Medulla oblongata (tissue), 1 donor: ENCODE results near the gene STON1.
"Not testable (repeated sequence)": the region's sequence is repeated elsewhere in the genome, so short reads cannot be mapped to it uniquely, and the experiment has no call there.

Source experiments
- DNase-seq: peaks from one replicate; pipeline ENCODE4 v3.0.0-alpha.2; 2015; ENCODE audit errors: extremely low spot score

Gene STON1

GRCh38 chr2:48530033-48530811 is at the start of gene STON1:
STON1 (plus strand) TSS chr2:48530154; CDS start chr2:48580634, 50,480 bp downstream.
- DNase-seq, result peak; percentile 43

- DNase-seq, result no peak
Observed at GRCh38 chr2:48480526-48480925, 49.4 kb upstream of the STON1 start.

GRCh38 chr2:48482313-48482712 is 47.6 kb upstream of the STON1 start:
- DNase-seq, result no peak

GRCh38 chr2:48482769-48483168 is 47.2 kb upstream of the STON1 start:
- peak; percentile 74 for DNase-seq

- DNase-seq, result peak; percentile 31
Observed at GRCh38 chr2:48483506-48483905, 46.4 kb upstream of the STON1 start.

- no peak for DNase-seq
Observed at GRCh38 chr2:48483916-48484315, 46.0 kb upstream of the STON1 start.

GRCh38 chr2:48488545-48488944 is 41.4 kb upstream of the STON1 start:
- DNase-seq, result no peak

- no peak for DNase-seq
Observed at GRCh38 chr2:48496849-48497248, 33.1 kb upstream of the STON1 start.

- no peak for DNase-seq
Observed at GRCh38 chr2:48504647-48505327, 25.2 kb upstream of the STON1 start.

GRCh38 chr2:48507111-48507510 is 22.8 kb upstream of the STON1 start:
- no peak for DNase-seq

- DNase-seq, result no peak
Observed at GRCh38 chr2:48508461-48509124, 21.4 kb upstream of the STON1 start.

- no peak for DNase-seq
Observed at GRCh38 chr2:48510329-48510728, 19.6 kb upstream of the STON1 start.

- no peak for DNase-seq
Observed at GRCh38 chr2:48511849-48512470, 18.0 kb upstream of the STON1 start.

- no peak for DNase-seq
Observed at GRCh38 chr2:48512571-48512970, 17.4 kb upstream of the STON1 start.

GRCh38 chr2:48514348-48515003 is 15.5 kb upstream of the STON1 start:
- no peak for DNase-seq

GRCh38 chr2:48515513-48515985 is 14.4 kb upstream of the STON1 start:
- no peak for DNase-seq

GRCh38 chr2:48519593-48519992 is 10.4 kb upstream of the STON1 start:
- DNase-seq, result no peak

GRCh38 chr2:48524756-48525155 is 5.2 kb upstream of the STON1 start:
- DNase-seq, result not testable (repeated sequence)

- no peak for DNase-seq
Observed at GRCh38 chr2:48525269-48525943, 4.5 kb upstream of the STON1 start.

GRCh38 chr2:48527226-48527885 is 2.6 kb upstream of the STON1 start:
- no peak for DNase-seq
